ENCODE measurements around the gene CPXM2. TPM values are rescaled to one million over a fixed set of nuclear protein-coding genes. Genes with fewer than 3 reads are reported as not detected.

Gene CPXM2
- total RNA-seq, 1 experiment from 2014 or later, result not detected

DNA sequence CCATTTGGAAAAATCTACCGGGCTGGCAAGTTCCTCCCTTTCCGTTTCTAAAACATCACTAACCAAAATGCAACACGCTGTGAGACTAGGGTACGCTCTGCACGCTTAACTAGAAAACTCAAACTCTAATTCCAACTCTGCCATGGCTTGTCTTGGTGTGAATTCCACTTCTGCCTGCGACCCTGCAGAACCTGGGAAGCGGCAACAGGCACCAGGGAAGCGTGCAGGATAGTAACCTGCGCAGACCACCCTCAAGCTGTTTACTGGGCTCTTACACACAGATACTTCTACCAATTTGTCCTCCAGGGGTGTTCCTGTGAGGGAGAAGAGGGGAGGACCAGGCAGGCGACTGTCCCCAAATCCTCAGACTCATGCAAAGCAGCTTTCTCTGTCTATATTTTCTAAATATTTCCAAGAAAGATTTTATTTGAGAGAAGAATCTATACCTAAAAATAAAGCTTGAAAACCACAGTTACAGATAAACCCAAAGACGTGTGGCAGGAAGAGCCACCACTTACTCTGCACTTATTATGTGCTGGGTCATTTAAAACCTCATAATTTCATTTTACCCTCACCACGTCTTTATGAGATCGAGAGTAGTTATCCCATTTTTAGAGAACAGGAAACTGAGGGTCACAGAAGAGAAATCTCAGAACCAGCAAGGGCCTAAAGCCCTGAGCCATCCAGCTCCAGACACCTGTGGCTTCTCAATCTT, 52.9 kb downstream of the CPXM2 start:
- Histone ChIP-seq H3K27me3 (ENCODE audit: control insufficient read depth, insufficient read depth, low read length) (peaks cover 30% of the 10 kb centered on the region), H3K4me1 (ENCODE audit: control insufficient read depth, insufficient read depth, low read length) (no peaks in the 10 kb centered on the region), H3K4me3 (ENCODE audit: low read depth in 2 of 2, low read length in 2 of 2) (no peak overlapping the region), H3K27ac (ENCODE audit: low read length) (no peak overlapping the region), H3K9me3 (ENCODE audit: control insufficient read depth, insufficient read depth, low read depth, low read length) (no peaks in the 10 kb centered on the region), H3K36me3 (ENCODE audit: control insufficient read depth, insufficient read depth, low read length) (no peaks in the 10 kb centered on the region)
- intact Hi-C loops (cut with micrococcal nuclease; ENCODE audit: unreplicated experiment), result no loop called here
- ChIA-PET POLR2A (no interaction called here), CTCF (no interaction called here)
- in situ Hi-C loops (cut with HindIII; ENCODE audit: low pct_unique_long_range_greater_than_20kb, low sequenced_read_pairs), result no loop called here
- ATAC-seq, result no peak
- TF ChIP-seq, protein P1, sequence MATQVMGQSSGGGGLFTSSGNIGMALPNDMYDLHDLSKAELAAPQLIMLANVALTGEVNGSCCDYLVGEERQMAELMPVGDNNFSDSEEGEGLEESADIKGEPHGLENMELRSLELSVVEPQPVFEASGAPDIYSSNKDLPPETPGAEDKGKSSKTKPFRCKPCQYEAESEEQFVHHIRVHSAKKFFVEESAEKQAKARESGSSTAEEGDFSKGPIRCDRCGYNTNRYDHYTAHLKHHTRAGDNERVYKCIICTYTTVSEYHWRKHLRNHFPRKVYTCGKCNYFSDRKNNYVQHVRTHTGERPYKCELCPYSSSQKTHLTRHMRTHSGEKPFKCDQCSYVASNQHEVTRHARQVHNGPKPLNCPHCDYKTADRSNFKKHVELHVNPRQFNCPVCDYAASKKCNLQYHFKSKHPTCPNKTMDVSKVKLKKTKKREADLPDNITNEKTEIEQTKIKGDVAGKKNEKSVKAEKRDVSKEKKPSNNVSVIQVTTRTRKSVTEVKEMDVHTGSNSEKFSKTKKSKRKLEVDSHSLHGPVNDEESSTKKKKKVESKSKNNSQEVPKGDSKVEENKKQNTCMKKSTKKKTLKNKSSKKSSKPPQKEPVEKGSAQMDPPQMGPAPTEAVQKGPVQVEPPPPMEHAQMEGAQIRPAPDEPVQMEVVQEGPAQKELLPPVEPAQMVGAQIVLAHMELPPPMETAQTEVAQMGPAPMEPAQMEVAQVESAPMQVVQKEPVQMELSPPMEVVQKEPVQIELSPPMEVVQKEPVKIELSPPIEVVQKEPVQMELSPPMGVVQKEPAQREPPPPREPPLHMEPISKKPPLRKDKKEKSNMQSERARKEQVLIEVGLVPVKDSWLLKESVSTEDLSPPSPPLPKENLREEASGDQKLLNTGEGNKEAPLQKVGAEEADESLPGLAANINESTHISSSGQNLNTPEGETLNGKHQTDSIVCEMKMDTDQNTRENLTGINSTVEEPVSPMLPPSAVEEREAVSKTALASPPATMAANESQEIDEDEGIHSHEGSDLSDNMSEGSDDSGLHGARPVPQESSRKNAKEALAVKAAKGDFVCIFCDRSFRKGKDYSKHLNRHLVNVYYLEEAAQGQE (IDR thresholded peaks at IDR 0.05; ENCODE audit: insufficient read depth in 1 of 2, low read depth in 2 of 2, low read length in 1 of 2), result no peak
- no peak for TF ChIP-seq POLR2AphosphoS5 (IDR thresholded peaks at IDR 0.05; ENCODE audit: low read depth, low read length)
- TF ChIP-seq SIN3A (IDR thresholded peaks at IDR 0.05; ENCODE audit: borderline replicate concordance, insufficient read depth, low read depth, low read length), result no peak
- TF ChIP-seq TCF7L2 (IDR thresholded peaks at IDR 0.05; ENCODE audit: low read depth, low read length), result no peak
- TF ChIP-seq, protein P2, sequence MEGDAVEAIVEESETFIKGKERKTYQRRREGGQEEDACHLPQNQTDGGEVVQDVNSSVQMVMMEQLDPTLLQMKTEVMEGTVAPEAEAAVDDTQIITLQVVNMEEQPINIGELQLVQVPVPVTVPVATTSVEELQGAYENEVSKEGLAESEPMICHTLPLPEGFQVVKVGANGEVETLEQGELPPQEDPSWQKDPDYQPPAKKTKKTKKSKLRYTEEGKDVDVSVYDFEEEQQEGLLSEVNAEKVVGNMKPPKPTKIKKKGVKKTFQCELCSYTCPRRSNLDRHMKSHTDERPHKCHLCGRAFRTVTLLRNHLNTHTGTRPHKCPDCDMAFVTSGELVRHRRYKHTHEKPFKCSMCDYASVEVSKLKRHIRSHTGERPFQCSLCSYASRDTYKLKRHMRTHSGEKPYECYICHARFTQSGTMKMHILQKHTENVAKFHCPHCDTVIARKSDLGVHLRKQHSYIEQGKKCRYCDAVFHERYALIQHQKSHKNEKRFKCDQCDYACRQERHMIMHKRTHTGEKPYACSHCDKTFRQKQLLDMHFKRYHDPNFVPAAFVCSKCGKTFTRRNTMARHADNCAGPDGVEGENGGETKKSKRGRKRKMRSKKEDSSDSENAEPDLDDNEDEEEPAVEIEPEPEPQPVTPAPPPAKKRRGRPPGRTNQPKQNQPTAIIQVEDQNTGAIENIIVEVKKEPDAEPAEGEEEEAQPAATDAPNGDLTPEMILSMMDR (IDR thresholded peaks at IDR 0.05), result no peak
- BruUV-seq (replicated peaks), result no TSS peak
- DNase-seq (ENCODE audit: low read depth, low spot score), result no peak

DNA sequence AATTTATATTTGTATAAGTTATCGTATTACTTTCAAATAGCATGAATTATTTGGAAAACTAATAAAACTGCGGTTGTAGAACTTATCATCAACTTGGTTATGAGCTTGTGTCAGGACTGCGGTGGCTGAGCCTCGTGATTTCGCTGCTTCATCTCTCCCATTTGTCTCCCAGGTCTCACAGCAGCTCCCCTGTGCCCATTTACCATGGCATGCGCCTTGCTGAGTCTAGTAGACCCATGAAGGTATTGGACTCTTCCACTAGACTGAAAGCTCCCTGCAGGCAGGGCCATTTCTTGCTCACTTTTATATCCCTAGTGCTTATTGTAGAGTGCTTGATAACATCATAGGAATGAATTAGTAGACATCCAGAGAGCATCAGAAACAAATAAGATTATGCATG, 53.9 kb downstream of the CPXM2 start:
- Histone ChIP-seq H3K4me1 (ENCODE audit: control insufficient read depth, insufficient read depth, low read length) (no peaks in the 10 kb centered on the region), H3K36me3 (ENCODE audit: control insufficient read depth, insufficient read depth, low read length) (no peaks in the 10 kb centered on the region), H3K27ac (ENCODE audit: low read length) (no peak overlapping the region), H3K4me3 (ENCODE audit: low read depth in 2 of 2, low read length in 2 of 2) (no peak overlapping the region), H3K9me3 (ENCODE audit: control insufficient read depth, insufficient read depth, low read depth, low read length) (no peaks in the 10 kb centered on the region), H3K27me3 (ENCODE audit: control insufficient read depth, insufficient read depth, low read length) (peaks cover 30% of the 10 kb centered on the region)
- ChIA-PET POLR2A (no interaction called here), CTCF (no interaction called here)
- TF ChIP-seq, protein P1 (IDR thresholded peaks at IDR 0.05; ENCODE audit: insufficient read depth in 1 of 2, low read depth in 2 of 2, low read length in 1 of 2), result no peak
- TF ChIP-seq SIN3A (IDR thresholded peaks at IDR 0.05; ENCODE audit: borderline replicate concordance, insufficient read depth, low read depth, low read length) (no peak), POLR2AphosphoS5 (IDR thresholded peaks at IDR 0.05; ENCODE audit: low read depth, low read length) (no peak), TCF7L2 (IDR thresholded peaks at IDR 0.05; ENCODE audit: low read depth, low read length) (no peak)
- TF ChIP-seq, protein P2 (IDR thresholded peaks at IDR 0.05), result no peak
- no TSS peak for BruUV-seq (replicated peaks)
- no peak for DNase-seq (ENCODE audit: low read depth, low spot score)
- in situ Hi-C loops (cut with HindIII; ENCODE audit: low pct_unique_long_range_greater_than_20kb, low sequenced_read_pairs) (no loop called here), intact Hi-C loops (cut with micrococcal nuclease; ENCODE audit: unreplicated experiment) (no loop called here)
- no peak for ATAC-seq

All from Panc1 (cell line).